Measurements from ENCODE around the gene PLVAP.

The PLVAP gene

GRCh38 chr19:17391371-17392151 is 14.4 kb upstream of the PLVAP start (continued):
- TF ChIP-seq ZBTB17 (tag by site-specific recombination; IDR thresholded peaks at IDR 0.05) = no peak

- Histone ChIP-seq H3K27ac (ENCODE audit: extremely low read depth, low read depth, low read length) (peak overlapping the region; percentile 25; the same call in 1 of the 2 replicates), H3K9me3 (ENCODE audit: control insufficient read depth, insufficient read depth, low read depth, low read length) (no peaks in the 10 kb centered on the region), H3K4me3 (ENCODE audit: low read depth, low read length) (peak overlapping the region; percentile 36), H3K36me3 (ENCODE audit: control insufficient read depth in 2 of 2, insufficient read depth in 1 of 2, low read length in 2 of 2) (no peaks in the 10 kb centered on the region), H3K4me1 (ENCODE audit: control insufficient read depth, insufficient read depth, low read length) (peaks cover 3% of the 10 kb centered on the region; the same call in 1 of the 2 replicates)
- ChIA-PET CTCF (interaction anchor here (0.6 to 3.6 kb wide), 16 partner anchors 9 to 433 kb away, joined by 3 to 15 read pairs (median 6); partner anchors contain the start of genes BST2 and MVB12A), POLR2A (interaction anchor here (1.1 kb wide), 1 partner anchor 29 kb away, joined by 3 read pairs; the partner anchor contains the start of gene MVB12A)
- TF ChIP-seq ZSCAN4 (tag by site-specific recombination; IDR thresholded peaks at IDR 0.05) (no peak), ZNF660 (tag by site-specific recombination; IDR thresholded peaks at IDR 0.05) (no peak; the same call in 1 of the 2 replicates), MYNN (tag by site-specific recombination; IDR thresholded peaks at IDR 0.05; ENCODE audit: borderline replicate concordance) (no peak), ZNF335 (tag by site-specific recombination; conservative IDR thresholded peaks at IDR 0.05) (peak; percentile 56; the same call in 1 of the 2 replicates), ZNF747 (tag by site-specific recombination; IDR thresholded peaks at IDR 0.05) (no peak), ZNF174 (tag by site-specific recombination; IDR thresholded peaks at IDR 0.05) (no peak), ZBTB8A (tag by site-specific recombination; IDR thresholded peaks at IDR 0.05) (no peak), ZNF501 (tag by site-specific recombination; IDR thresholded peaks at IDR 0.05) (no peak), SP3 (tag by site-specific recombination; IDR thresholded peaks at IDR 0.05) (peak; percentile 86), ZNF266 (tag by site-specific recombination; IDR thresholded peaks at IDR 0.05; ENCODE audit: low read depth) (no peak), GFI1B (tag by site-specific recombination; IDR thresholded peaks at IDR 0.05) (no peak), ZNF792 (tag by site-specific recombination; IDR thresholded peaks at IDR 0.05) (no peak), ZNF2 (tag by site-specific recombination; IDR thresholded peaks at IDR 0.05) (peak; percentile 49; the same call in 1 of the 2 replicates), ZNF239 (tag by site-specific recombination; IDR thresholded peaks at IDR 0.05) (no peak), WT1 (tag by site-specific recombination; IDR thresholded peaks at IDR 0.05) (peak; percentile 95), ZNF843 (tag by site-specific recombination; IDR thresholded peaks at IDR 0.05) (no peak; the same call in 1 of the 2 replicates), OVOL3 (tag by site-specific recombination; IDR thresholded peaks at IDR 0.05) (no peak), YY1 (tag by site-specific recombination; IDR thresholded peaks at IDR 0.05) (0 out of 2 replicates have a peak, but pooled peaks have one; percentile 20), KLF1 (tag by site-specific recombination; IDR thresholded peaks at IDR 0.05) (peak; percentile 98), ZNF394 (tag by site-specific recombination; IDR thresholded peaks at IDR 0.05; ENCODE audit: borderline replicate concordance) (peak; percentile 70; the same call in 1 of the 2 replicates), ZNF549 (tag by site-specific recombination; IDR thresholded peaks at IDR 0.05) (no peak), ZNF560 (tag by site-specific recombination; IDR thresholded peaks at IDR 0.05; ENCODE audit: borderline replicate concordance) (no peak), BCL11A (tag by site-specific recombination; IDR thresholded peaks at IDR 0.05; ENCODE audit: low read depth) (0 out of 2 replicates have a peak, but pooled peaks have one; percentile 35), ZNF10 (tag by site-specific recombination; IDR thresholded peaks at IDR 0.05) (no peak; the same call in 1 of the 2 replicates), ZNF311 (tag by site-specific recombination; IDR thresholded peaks at IDR 0.05; ENCODE audit: borderline replicate concordance) (no peak), PRDM1 (tag by site-specific recombination; IDR thresholded peaks at IDR 0.05) (no peak), ZFP41 (tag by site-specific recombination; IDR thresholded peaks at IDR 0.05; ENCODE audit: borderline replicate concordance) (no peak), ZNF18 (tag by site-specific recombination; IDR thresholded peaks at IDR 0.05) (no peak)
- TF ChIP-seq, protein P1, sequence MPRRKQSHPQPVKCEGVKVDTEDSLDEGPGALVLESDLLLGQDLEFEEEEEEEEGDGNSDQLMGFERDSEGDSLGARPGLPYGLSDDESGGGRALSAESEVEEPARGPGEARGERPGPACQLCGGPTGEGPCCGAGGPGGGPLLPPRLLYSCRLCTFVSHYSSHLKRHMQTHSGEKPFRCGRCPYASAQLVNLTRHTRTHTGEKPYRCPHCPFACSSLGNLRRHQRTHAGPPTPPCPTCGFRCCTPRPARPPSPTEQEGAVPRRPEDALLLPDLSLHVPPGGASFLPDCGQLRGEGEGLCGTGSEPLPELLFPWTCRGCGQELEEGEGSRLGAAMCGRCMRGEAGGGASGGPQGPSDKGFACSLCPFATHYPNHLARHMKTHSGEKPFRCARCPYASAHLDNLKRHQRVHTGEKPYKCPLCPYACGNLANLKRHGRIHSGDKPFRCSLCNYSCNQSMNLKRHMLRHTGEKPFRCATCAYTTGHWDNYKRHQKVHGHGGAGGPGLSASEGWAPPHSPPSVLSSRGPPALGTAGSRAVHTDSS (tag by site-specific recombination; IDR thresholded peaks at IDR 0.05) = no peak
- TF ChIP-seq, protein P2, sequence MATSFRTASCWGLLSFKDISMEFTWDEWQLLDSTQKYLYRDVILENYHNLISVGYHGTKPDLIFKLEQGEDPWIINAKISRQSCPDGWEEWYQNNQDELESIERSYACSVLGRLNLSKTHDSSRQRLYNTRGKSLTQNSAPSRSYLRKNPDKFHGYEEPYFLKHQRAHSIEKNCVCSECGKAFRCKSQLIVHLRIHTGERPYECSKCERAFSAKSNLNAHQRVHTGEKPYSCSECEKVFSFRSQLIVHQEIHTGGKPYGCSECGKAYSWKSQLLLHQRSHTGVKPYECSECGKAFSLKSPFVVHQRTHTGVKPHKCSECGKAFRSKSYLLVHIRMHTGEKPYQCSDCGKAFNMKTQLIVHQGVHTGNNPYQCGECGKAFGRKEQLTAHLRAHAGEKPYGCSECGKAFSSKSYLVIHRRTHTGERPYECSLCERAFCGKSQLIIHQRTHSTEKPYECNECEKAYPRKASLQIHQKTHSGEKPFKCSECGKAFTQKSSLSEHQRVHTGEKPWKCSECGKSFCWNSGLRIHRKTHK (tag by site-specific recombination; IDR thresholded peaks at IDR 0.05) = no peak
Observed at GRCh38 chr19:17390665-17391370, 13.7 kb upstream of the PLVAP start.

All from HEK293 (cell line).